Measurements from ENCODE around the gene ADAMTS2.

Gene ADAMTS2

GRCh38 chr5:179181988-179182387, 163.3 kb downstream of the ADAMTS2 start:
- TF ChIP-seq, protein P1, sequence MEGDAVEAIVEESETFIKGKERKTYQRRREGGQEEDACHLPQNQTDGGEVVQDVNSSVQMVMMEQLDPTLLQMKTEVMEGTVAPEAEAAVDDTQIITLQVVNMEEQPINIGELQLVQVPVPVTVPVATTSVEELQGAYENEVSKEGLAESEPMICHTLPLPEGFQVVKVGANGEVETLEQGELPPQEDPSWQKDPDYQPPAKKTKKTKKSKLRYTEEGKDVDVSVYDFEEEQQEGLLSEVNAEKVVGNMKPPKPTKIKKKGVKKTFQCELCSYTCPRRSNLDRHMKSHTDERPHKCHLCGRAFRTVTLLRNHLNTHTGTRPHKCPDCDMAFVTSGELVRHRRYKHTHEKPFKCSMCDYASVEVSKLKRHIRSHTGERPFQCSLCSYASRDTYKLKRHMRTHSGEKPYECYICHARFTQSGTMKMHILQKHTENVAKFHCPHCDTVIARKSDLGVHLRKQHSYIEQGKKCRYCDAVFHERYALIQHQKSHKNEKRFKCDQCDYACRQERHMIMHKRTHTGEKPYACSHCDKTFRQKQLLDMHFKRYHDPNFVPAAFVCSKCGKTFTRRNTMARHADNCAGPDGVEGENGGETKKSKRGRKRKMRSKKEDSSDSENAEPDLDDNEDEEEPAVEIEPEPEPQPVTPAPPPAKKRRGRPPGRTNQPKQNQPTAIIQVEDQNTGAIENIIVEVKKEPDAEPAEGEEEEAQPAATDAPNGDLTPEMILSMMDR (IDR thresholded peaks at IDR 0.05; ENCODE audit: insufficient read depth, low read depth, low read length, missing control alignments), result no peak
- H3K4me3 ChIP-seq (ENCODE audit: low read depth, low read length), result no peak overlapping the region
- DNase-seq (ENCODE audit: low read depth), result no peak

- H3K4me3 ChIP-seq (ENCODE audit: low read depth, low read length), result no peak overlapping the region
- TF ChIP-seq, protein P1 (IDR thresholded peaks at IDR 0.05; ENCODE audit: insufficient read depth, low read depth, low read length, missing control alignments), result no peak
- DNase-seq (ENCODE audit: low read depth), result no peak
Measured at GRCh38 chr5:179180921-179181645, 164.2 kb downstream of the ADAMTS2 start.

DNA sequence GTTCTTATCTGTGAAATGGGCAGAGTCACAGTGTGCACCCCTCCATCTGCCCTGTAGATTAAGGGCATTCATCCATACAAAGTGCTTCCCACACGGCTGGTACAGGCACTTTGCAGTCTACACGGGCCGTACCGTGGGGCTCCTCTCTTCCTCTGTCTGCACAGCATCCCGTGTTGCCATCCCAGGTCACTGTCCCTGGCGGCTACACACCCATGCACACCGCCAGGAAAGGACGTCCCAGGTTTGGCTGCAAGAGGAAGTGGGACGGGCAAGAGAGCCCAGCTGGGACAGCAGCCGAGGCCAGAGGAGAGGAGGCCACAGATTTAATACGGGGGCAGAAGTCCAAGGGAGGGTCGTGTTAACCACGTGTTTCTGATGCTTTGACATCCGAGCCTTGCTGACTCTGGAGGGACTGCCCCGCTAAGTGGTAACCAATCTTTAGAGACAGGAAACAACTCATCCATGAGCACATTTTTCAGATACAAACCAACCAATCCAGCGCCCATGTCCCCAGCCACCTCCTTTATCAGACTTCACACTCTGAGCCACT, 165.1 kb downstream of the ADAMTS2 start:
- no peak for DNase-seq (ENCODE audit: low read depth)
- no peak overlapping the region for H3K4me3 ChIP-seq (ENCODE audit: low read depth, low read length)
- TF ChIP-seq, protein P1 (IDR thresholded peaks at IDR 0.05; ENCODE audit: insufficient read depth, low read depth, low read length, missing control alignments), result no peak

- TF ChIP-seq, protein P1 (IDR thresholded peaks at IDR 0.05; ENCODE audit: insufficient read depth, low read depth, low read length, missing control alignments), result no peak
- DNase-seq (ENCODE audit: low read depth), result no peak
- no peak overlapping the region for H3K4me3 ChIP-seq (ENCODE audit: low read depth, low read length)
Measured at GRCh38 chr5:179177711-179178575, 167.3 kb downstream of the ADAMTS2 start.

GRCh38 chr5:179176571-179177230, 168.6 kb downstream of the ADAMTS2 start:
- no peak for DNase-seq (ENCODE audit: low read depth)
- TF ChIP-seq, protein P1 (IDR thresholded peaks at IDR 0.05; ENCODE audit: insufficient read depth, low read depth, low read length, missing control alignments), result no peak
- no peak overlapping the region for H3K4me3 ChIP-seq (ENCODE audit: low read depth, low read length)

DNA sequence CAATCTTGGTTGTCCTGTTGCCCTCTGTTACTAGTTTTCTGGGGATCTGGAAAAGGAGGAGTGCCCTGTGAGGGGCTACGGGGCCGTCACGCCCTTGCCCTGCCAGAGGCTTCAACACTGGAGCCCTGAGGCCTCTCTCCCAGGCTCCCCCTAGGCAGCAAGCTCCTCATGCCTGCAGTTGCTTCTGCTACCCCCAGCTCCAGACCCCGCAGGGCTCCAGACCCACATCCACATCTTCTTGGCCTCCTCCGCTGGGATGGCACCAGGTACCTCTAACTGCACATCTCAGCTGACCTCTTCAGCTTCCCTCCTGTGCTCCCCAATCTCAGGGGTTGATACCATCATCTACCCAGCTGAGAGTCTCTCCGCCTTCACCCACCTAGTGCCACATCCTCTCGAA, 169.1 kb downstream of the ADAMTS2 start:
- no peak overlapping the region for H3K4me3 ChIP-seq (ENCODE audit: low read depth, low read length)
- DNase-seq (ENCODE audit: low read depth), result no peak
- TF ChIP-seq, protein P1 (IDR thresholded peaks at IDR 0.05; ENCODE audit: insufficient read depth, low read depth, low read length, missing control alignments), result no peak
